Calu3 (cell line): Measurements from ENCODE around the gene OR2T10. TPM values are rescaled to one million over a fixed set of nuclear protein-coding genes. Genes with fewer than 3 reads are reported as not detected.
"Not testable (repeated sequence)": the region's sequence is repeated elsewhere in the genome, so short reads cannot be mapped to it uniquely, and the experiment has no call there.

Experiments used
- BruUV-seq: library from RNA; stranded (reverse); fragments of 400-500 nt; replicated peaks from 2 replicates; lab custom pipeline; 2021; lab: Mats Ljungman, UMichigan
- CTCF ChIA-PET: fragments of 300-600 bp; sonication (Branson Sonifier 250); formaldehyde crosslinking; loops from one replicate; lab custom pipeline; 2022; ENCODE audit warnings: antibody characterized with exemption; lab: Charles Lee
- DNase-seq: peaks from one replicate; pipeline ENCODE4 v3.0.0; 2022
- H3K27ac Mint-ChIP-seq: one replicate; pipeline ENCODE4 v1.8.0; 2022; ENCODE audit warnings: mixed read lengths; ENCODE audit not compliant: unreplicated experiment
- H3K27me3 Mint-ChIP-seq: one replicate; pipeline ENCODE4 v1.8.0; 2022; ENCODE audit warnings: mixed read lengths; ENCODE audit not compliant: unreplicated experiment
- H3K36me3 Mint-ChIP-seq: one replicate; pipeline ENCODE4 v1.8.0; 2022; ENCODE audit warnings: mild to moderate bottlenecking, moderate library complexity, mixed read lengths; ENCODE audit not compliant: insufficient read depth, unreplicated experiment
- H3K4me1 Mint-ChIP-seq: one replicate; pipeline ENCODE4 v1.8.0; 2022; ENCODE audit warnings: mild to moderate bottlenecking, low read depth, mixed read lengths; ENCODE audit not compliant: unreplicated experiment
- H3K4me3 Mint-ChIP-seq: one replicate; pipeline ENCODE4 v1.8.0; 2022; ENCODE audit warnings: mild to moderate bottlenecking, low read depth, moderate library complexity, mixed read lengths; ENCODE audit not compliant: unreplicated experiment
- H3K9me3 Mint-ChIP-seq: one replicate; pipeline ENCODE4 v1.8.0; 2022; ENCODE audit warnings: low read depth, mixed read lengths; ENCODE audit not compliant: unreplicated experiment
- intact Hi-C: fragments of 100-400 bp; cut with micrococcal nuclease; formaldehyde crosslinking; loops from one replicate; pipeline ENCODE4 v1.10.0; 2022; ENCODE audit not compliant: unreplicated experiment
- total RNA-seq: library from RNA; stranded (reverse); gene quantifications from 2 replicates; pipeline ENCODE4 v1.2.3, GENCODE V29; 2022
- TF ChIP-seq, protein P1 (sequence below): fragments of 200-600 bp; IDR thresholded peaks from one replicate; pipeline ENCODE4 v1.8.0; 2022; ENCODE audit warnings: antibody characterized with exemption; ENCODE audit not compliant: unreplicated experiment

Gene OR2T10
- total RNA-seq, 1 experiment from 2014 or later, result not detected

- no peaks in the 10 kb centered on the region for H3K4me1 Mint-ChIP-seq
- TF ChIP-seq, protein P1, sequence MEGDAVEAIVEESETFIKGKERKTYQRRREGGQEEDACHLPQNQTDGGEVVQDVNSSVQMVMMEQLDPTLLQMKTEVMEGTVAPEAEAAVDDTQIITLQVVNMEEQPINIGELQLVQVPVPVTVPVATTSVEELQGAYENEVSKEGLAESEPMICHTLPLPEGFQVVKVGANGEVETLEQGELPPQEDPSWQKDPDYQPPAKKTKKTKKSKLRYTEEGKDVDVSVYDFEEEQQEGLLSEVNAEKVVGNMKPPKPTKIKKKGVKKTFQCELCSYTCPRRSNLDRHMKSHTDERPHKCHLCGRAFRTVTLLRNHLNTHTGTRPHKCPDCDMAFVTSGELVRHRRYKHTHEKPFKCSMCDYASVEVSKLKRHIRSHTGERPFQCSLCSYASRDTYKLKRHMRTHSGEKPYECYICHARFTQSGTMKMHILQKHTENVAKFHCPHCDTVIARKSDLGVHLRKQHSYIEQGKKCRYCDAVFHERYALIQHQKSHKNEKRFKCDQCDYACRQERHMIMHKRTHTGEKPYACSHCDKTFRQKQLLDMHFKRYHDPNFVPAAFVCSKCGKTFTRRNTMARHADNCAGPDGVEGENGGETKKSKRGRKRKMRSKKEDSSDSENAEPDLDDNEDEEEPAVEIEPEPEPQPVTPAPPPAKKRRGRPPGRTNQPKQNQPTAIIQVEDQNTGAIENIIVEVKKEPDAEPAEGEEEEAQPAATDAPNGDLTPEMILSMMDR, result no peak
- no peak overlapping the region for H3K27ac Mint-ChIP-seq
- intact Hi-C loops, result no loop called here
- H3K9me3 Mint-ChIP-seq, result peaks cover 28% of the 10 kb centered on the region
- H3K27me3 Mint-ChIP-seq, result no peaks in the 10 kb centered on the region
- no peak overlapping the region for H3K4me3 Mint-ChIP-seq
- CTCF ChIA-PET, result interaction anchor here (1.1 kb wide), 1 partner anchor 168 kb away, joined by 3 read pairs; no protein-coding TSS in a partner anchor
- H3K36me3 Mint-ChIP-seq, result no peaks in the 10 kb centered on the region
- no TSS peak for BruUV-seq
- DNase-seq, result no peak
Measured at GRCh38 chr1:248590055-248590454, 7.4 kb downstream of the OR2T10 start.

GRCh38 chr1:248589334-248589733, 8.2 kb downstream of the OR2T10 start:
- intact Hi-C loops, result no loop called here
- H3K4me3 Mint-ChIP-seq, result no peak overlapping the region
- H3K27me3 Mint-ChIP-seq, result no peaks in the 10 kb centered on the region
- H3K4me1 Mint-ChIP-seq, result no peaks in the 10 kb centered on the region
- no peak for DNase-seq
- peaks cover 28% of the 10 kb centered on the region for H3K9me3 Mint-ChIP-seq
- H3K27ac Mint-ChIP-seq, result no peak overlapping the region
- CTCF ChIA-PET, result interaction anchor here (1.1 kb wide), 1 partner anchor 168 kb away, joined by 3 read pairs; no protein-coding TSS in a partner anchor
- BruUV-seq, result no TSS peak
- no peaks in the 10 kb centered on the region for H3K36me3 Mint-ChIP-seq
- TF ChIP-seq, protein P1, result no peak

DNA sequence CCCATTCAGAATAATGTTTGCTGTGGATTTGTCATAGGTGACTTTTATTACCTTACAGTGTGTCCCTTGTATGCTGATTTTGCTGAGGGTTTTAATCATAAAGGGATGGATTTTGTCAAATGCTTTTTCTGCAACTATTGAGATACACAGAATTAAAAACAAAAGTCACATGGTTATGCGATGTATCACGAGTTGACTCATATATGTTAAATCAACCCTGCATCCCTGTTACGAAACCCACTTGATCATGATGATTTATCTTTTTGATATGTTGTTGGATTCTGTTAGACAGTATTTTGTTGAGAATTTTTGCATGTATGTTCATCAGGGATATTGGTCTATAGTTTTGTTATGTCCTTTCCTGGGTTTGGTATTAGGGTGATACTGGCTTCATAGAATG, 12.2 kb downstream of the OR2T10 start:
- CTCF ChIA-PET, result no interaction called here
- intact Hi-C loops, result no loop called here
- BruUV-seq, result no TSS peak
- DNase-seq, result no peak
- no peak overlapping the region for H3K27ac Mint-ChIP-seq
- no peak overlapping the region for H3K4me3 Mint-ChIP-seq
- H3K27me3 Mint-ChIP-seq, result no peaks in the 10 kb centered on the region
- no peaks in the 10 kb centered on the region for H3K36me3 Mint-ChIP-seq
- TF ChIP-seq, protein P1, result no peak
- H3K4me1 Mint-ChIP-seq, result no peaks in the 10 kb centered on the region
- peaks cover 21% of the 10 kb centered on the region for H3K9me3 Mint-ChIP-seq

- BruUV-seq, result no TSS peak
- intact Hi-C loops, result no loop called here
- Mint-ChIP-seq H3K4me1 (no peaks in the 10 kb centered on the region), H3K36me3 (no peaks in the 10 kb centered on the region), H3K27ac (no peak overlapping the region), H3K27me3 (no peaks in the 10 kb centered on the region), H3K4me3 (no peak overlapping the region), H3K9me3 (peaks cover 14% of the 10 kb centered on the region)
- TF ChIP-seq, protein P1, result no peak
- CTCF ChIA-PET, result interaction anchor here (0.7 kb wide), 1 partner anchor 8 kb away, joined by 3 read pairs; no protein-coding TSS in a partner anchor
- no peak for DNase-seq
Measured at GRCh38 chr1:248576260-248576980, 21.1 kb downstream of the OR2T10 start.

- H3K27ac Mint-ChIP-seq, CTCF ChIA-PET, H3K27me3 Mint-ChIP-seq, DNase-seq, intact Hi-C loops, H3K4me3 Mint-ChIP-seq, H3K9me3 Mint-ChIP-seq, BruUV-seq, H3K36me3 Mint-ChIP-seq, H3K4me1 Mint-ChIP-seq: not testable (repeated sequence)
Measured at GRCh38 chr1:248574657-248575056, 22.8 kb downstream of the OR2T10 start, which contains the start of gene OR2T34. OR2T34 (minus strand) TSS chr1:248574757; CDS start chr1:248574757, 0 bp downstream.

DNA sequence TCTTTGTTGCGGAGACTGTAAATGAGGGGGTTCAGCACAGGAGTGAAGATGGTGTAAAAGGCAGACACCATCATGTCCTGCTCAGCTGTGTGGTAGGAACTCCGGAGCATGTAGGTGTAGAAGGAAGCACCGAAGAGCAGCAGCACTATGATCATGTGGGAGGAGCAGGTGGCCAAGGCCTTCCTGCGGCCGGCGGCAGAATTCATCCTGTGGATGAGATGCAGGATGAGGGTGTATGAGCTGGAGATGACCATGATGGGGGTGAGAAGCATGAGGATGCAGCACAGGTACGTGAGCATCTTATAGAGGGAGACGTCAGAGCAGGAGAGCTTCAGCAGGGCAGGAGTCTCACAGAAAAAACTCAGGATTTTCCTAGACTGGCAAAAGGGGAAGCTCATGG, 23.6 kb downstream of the OR2T10 start:
- peaks cover 13% of the 10 kb centered on the region for H3K9me3 Mint-ChIP-seq
- BruUV-seq, CTCF ChIA-PET, DNase-seq, H3K4me1 Mint-ChIP-seq, intact Hi-C loops, H3K27ac Mint-ChIP-seq, H3K36me3 Mint-ChIP-seq, H3K27me3 Mint-ChIP-seq, H3K4me3 Mint-ChIP-seq: not testable (repeated sequence)

DNA sequence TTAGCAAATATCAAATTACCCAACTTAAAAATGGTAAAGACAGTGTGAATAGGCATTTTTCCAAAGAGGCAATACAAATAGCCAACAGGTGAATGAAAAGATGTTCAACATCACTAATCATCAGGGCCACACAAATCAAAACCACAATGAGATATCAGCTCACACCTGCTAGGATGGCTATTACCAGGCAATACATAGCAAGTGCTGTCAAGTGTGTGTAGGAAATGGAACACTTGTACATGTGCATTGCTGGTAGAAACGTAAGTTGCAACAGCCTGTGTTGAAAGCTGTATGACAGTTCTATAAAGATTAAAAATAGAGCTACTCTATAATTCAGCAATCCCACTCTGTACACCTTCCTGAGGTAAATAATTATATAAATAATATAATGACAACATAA, 25.5 kb downstream of the OR2T10 start:
- H3K4me3 Mint-ChIP-seq, H3K27ac Mint-ChIP-seq, CTCF ChIA-PET, intact Hi-C loops, DNase-seq, BruUV-seq, H3K36me3 Mint-ChIP-seq, H3K4me1 Mint-ChIP-seq, H3K27me3 Mint-ChIP-seq: not testable (repeated sequence)
- peaks cover 14% of the 10 kb centered on the region for H3K9me3 Mint-ChIP-seq
